PC-3 (cell line): ENCODE data around the gene GADD45G. TPM values are rescaled to one million over a fixed set of nuclear protein-coding genes. Genes with fewer than 3 reads are reported as not detected.

Experiments used
- ATAC-seq: fragments of 200-7000 bp; cut with Tn5 transposase; 2 replicates; pipeline ENCODE4 v1.9.1; 2020; ENCODE audit warnings: mild to moderate bottlenecking, moderate library complexity
- BruUV-seq: library from RNA; stranded (reverse); fragments of 400-500 nt; replicated peaks from 2 replicates; lab custom pipeline; 2021; lab: Mats Ljungman, UMichigan
- CTCF ChIA-PET: fragments of 300-600 bp; sonication (Branson Sonifier 250); formaldehyde crosslinking; loops from one replicate; lab custom pipeline; 2022; ENCODE audit warnings: antibody characterized with exemption; lab: Charles Lee
- POLR2A ChIA-PET: fragments of 300-600 bp; sonication (Branson Sonifier 250); formaldehyde crosslinking; loops from one replicate; lab custom pipeline; 2022; ENCODE audit warnings: antibody characterized with exemption; ENCODE audit not compliant: unreplicated experiment; lab: Charles Lee
- DNase-seq: peaks from one replicate; pipeline ENCODE4 v3.0.0-alpha.2; 2015
- H2AFZ ChIP-seq: fragments of 300-600 bp; sonication (generic); 2 replicates; pipeline ENCODE4 v1.6.0; 2016; ENCODE audit warnings: antibody characterized with exemption, low read length
- H3F3A ChIP-seq: fragments of 300-600 bp; sonication (generic); one replicate; pipeline ENCODE4 v1.6.0; 2017; ENCODE audit warnings: antibody characterized with exemption, low read length, control low read depth, mild to moderate bottlenecking; ENCODE audit not compliant: unreplicated experiment
- H3K27ac ChIP-seq: fragments of 300-600 bp; sonication (generic); 2 replicates; pipeline ENCODE4 v1.5.1; 2016; ENCODE audit warnings: mild to moderate bottlenecking, low read length
- H3K27me3 ChIP-seq: fragments of 300-600 bp; sonication (generic); 2 replicates; pipeline ENCODE4 v1.6.1; 2016; ENCODE audit warnings: low read length, mixed read lengths
- H3K36me3 ChIP-seq: fragments of 300-600 bp; sonication (generic); 2 replicates; pipeline ENCODE4 v1.6.1; 2016; ENCODE audit warnings: low read depth, mixed run types, low read length, mixed read lengths
- H3K4me1 ChIP-seq: fragments of 300-600 bp; sonication (generic); 2 replicates; pipeline ENCODE4 v1.5.1; 2016; ENCODE audit warnings: low read length; ENCODE audit not compliant: insufficient read depth
- H3K4me2 ChIP-seq: fragments of 300-600 bp; sonication (generic); 2 replicates; pipeline ENCODE4 v1.6.0; 2016; ENCODE audit warnings: low read length
- H3K4me3 ChIP-seq: fragments of 300-600 bp; sonication (generic); 2 replicates; pipeline ENCODE4 v1.5.1; 2016; ENCODE audit warnings: mild to moderate bottlenecking, low read length, mixed read lengths
- H3K79me2 ChIP-seq: fragments of 300-600 bp; sonication (generic); 2 replicates; pipeline ENCODE4 v1.6.1; 2017; ENCODE audit warnings: low read length, mixed read lengths
- H3K9ac ChIP-seq: fragments of 300-600 bp; sonication (generic); 2 replicates; pipeline ENCODE4 v1.6.0; 2016; ENCODE audit warnings: mild to moderate bottlenecking, low read length
- H3K9me2 ChIP-seq: fragments of 300-600 bp; sonication (generic); replicated peaks from 2 replicates; pipeline ENCODE4 v1.6.1; 2016; ENCODE audit warnings: mixed run types, low read length, mixed read lengths
- H3K9me3 ChIP-seq: fragments of 300-600 bp; sonication (generic); 2 replicates; pipeline ENCODE4 v1.6.1; 2016; ENCODE audit warnings: low read length, mixed read lengths
- H4K20me1 ChIP-seq: fragments of 300-600 bp; sonication (generic); 2 replicates; pipeline ENCODE4 v1.6.1; 2016; ENCODE audit warnings: low read length, mixed read lengths
- CTCF ChIP-seq: fragments of 300-600 bp; sonication (generic); conservative IDR thresholded peaks from 2 replicates; pipeline ENCODE4 v1.5.1; 2017; ENCODE audit warnings: antibody characterized with exemption, low read depth, mild to moderate bottlenecking, low read length
- EZH2 ChIP-seq: fragments of 300-600 bp; sonication (generic); IDR thresholded peaks from one replicate; pipeline ENCODE4 v1.6.1; 2017; ENCODE audit warnings: antibody characterized with exemption, mild to moderate bottlenecking, low read length; ENCODE audit not compliant: unreplicated experiment
- EZH2phosphoT487 ChIP-seq: fragments of 300-600 bp; sonication (generic); IDR thresholded peaks from 2 replicates; pipeline ENCODE4 v1.6.1; 2018; ENCODE audit warnings: mild to moderate bottlenecking, antibody characterized with exemption, low read length, borderline replicate concordance
- intact Hi-C: fragments of 100-400 bp; cut with micrococcal nuclease; formaldehyde crosslinking; loops from 2 replicates; pipeline ENCODE4 v1.9.0; 2023
- total RNA-seq: library from RNA; depleted of rRNA; stranded (reverse); fragments of >200 nt; gene quantifications from 2 replicates; pipeline ENCODE4 v1.2.3, GENCODE V29; 2014

GADD45G gene
- total RNA-seq, 1 experiment from 2014 or later, result 2.1 TPM

DNA sequence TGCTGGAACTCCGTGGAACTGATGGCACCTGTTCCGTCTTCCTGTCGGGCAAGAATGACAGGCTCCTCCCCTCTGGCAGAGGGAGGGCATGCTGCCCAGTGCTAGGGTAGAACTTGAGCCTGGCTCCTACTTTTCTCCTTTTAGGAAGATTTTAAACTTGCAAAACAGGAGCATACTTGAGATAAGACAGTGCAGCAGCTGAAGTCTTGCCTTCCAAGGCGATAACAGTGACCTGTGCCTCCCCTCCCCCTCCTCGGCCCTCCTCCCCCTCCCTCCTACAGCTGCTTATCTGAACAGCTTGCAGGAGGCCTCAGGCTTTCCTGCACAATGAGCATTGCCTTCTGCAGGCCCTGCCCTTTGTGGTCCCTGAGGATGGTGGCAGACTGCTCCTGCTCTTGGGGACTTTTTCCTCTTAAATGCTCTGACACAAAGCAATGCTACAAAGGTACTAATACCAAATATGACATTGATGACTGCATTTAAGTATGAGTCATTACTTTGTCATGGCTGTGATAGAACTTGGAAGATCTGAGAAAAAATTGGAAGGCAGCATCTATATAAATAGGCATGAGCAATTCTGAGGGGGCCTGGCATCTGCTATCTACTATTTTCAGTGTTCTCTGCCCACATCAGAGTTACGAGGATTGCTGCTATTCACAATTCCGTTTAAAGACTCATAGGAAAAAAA lies 2.0 kb downstream of the GADD45G start:
- ChIA-PET CTCF (no interaction called here), POLR2A (no interaction called here)
- Histone ChIP-seq H3K27ac (peak overlapping the region; percentile 71), H3K9ac (0 out of 2 replicates have a peak overlapping the region, but pooled peaks have one; percentile 56), H3K4me1 (peaks cover 18% of the 10 kb centered on the region), H2AFZ (peak overlapping the region; percentile 95; the same call in 1 of the 2 replicates), H3K4me3 (peak overlapping the region; percentile 67), H3F3A (no peaks in the 10 kb centered on the region), H3K9me3 (no peaks in the 10 kb centered on the region), H3K9me2 (no peaks in the 10 kb centered on the region), H3K79me2 (no peaks in the 10 kb centered on the region), H4K20me1 (no peaks in the 10 kb centered on the region), H3K27me3 (peaks cover 25% of the 10 kb centered on the region), H3K36me3 (no peaks in the 10 kb centered on the region), H3K4me2 (peak overlapping the region; percentile 93)
- ATAC-seq (peak; percentile 48), DNase-seq (peak; percentile 55)
- BruUV-seq, result no TSS peak
- TF ChIP-seq EZH2phosphoT487, result no peak
- no peak for TF ChIP-seq CTCF
- TF ChIP-seq EZH2, result no peak
- intact Hi-C loops, result no loop called here

GRCh38 chr9:89608641-89609335 lies 4.0 kb downstream of the GADD45G start:
- ChIA-PET CTCF (no interaction called here), POLR2A (no interaction called here)
- Histone ChIP-seq H3K36me3 (no peaks in the 10 kb centered on the region), H3K27ac (no peak overlapping the region), H3F3A (no peaks in the 10 kb centered on the region), H3K9me3 (no peaks in the 10 kb centered on the region), H4K20me1 (no peaks in the 10 kb centered on the region), H3K79me2 (no peaks in the 10 kb centered on the region), H3K4me3 (no peak overlapping the region), H3K27me3 (peaks cover 32% of the 10 kb centered on the region), H3K4me2 (no peak overlapping the region), H3K9ac (no peak overlapping the region), H3K4me1 (peaks cover 17% of the 10 kb centered on the region), H3K9me2 (no peaks in the 10 kb centered on the region), H2AFZ (no peak overlapping the region)
- DNase-seq (no peak), ATAC-seq (no peak)
- TF ChIP-seq EZH2, result no peak
- no peak for TF ChIP-seq CTCF
- no peak for TF ChIP-seq EZH2phosphoT487
- BruUV-seq, result no TSS peak
- intact Hi-C loops, result no loop called here
